Activated T-cell treated with anti-CD3 and anti-CD28 coated beads for 1 hour (primary cell): ENCODE results near the gene KCNJ4.

Experiments
- DNase-seq: peaks from one replicate; pipeline ENCODE4 v3.0.0-alpha.2; 2020; ENCODE audit warnings: low read depth

Gene KCNJ4

DNA sequence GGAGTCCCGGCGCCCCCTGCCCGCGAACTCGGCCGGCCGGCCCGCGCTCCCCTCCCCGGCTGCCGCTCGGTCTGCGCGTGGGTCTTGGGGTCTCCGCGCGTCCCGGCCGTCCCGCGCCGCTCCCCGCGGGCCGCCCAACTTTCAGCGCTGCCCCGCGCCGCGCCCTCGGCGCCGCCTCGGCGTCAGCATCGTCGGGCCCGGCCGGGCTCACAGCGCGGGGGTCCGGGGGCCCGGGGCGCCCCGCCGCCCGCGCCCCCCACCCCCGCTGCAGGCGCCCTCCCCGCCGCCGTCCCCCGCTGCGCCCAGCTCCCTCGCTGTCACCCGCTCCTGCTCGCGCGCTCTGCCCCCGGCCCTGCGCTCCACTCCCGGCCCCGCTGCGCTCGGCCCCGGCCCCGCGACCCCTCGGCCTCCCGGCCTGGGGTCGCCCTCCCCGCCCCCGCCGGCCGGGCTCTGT, at the start of gene KCNJ4:
Gene KCNJ4, minus strand, starts transcription at position 124 of the 454 bp plus-strand sequence. CDS start 27,067 bp downstream, outside the sequence.
- no peak for DNase-seq

DNA sequence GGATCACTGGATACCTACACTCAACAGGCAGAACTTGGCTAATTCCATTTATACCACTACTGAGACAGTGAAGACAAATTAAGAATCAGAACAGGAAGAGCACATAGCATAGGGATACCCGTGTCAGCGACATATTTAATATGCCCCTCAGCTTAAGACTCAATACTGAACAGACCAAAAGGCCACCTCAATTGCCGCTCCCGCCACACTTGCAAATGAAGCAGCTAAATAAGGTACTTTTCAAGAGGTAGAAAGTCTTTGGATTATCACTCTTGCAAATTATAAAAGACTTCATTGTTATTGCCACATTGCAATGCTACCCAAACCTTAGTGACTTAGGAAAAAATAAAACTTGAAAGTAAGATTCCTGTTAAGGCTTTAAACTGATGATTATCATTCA, 48.0 kb upstream of the KCNJ4 start:
- no peak for DNase-seq

DNA sequence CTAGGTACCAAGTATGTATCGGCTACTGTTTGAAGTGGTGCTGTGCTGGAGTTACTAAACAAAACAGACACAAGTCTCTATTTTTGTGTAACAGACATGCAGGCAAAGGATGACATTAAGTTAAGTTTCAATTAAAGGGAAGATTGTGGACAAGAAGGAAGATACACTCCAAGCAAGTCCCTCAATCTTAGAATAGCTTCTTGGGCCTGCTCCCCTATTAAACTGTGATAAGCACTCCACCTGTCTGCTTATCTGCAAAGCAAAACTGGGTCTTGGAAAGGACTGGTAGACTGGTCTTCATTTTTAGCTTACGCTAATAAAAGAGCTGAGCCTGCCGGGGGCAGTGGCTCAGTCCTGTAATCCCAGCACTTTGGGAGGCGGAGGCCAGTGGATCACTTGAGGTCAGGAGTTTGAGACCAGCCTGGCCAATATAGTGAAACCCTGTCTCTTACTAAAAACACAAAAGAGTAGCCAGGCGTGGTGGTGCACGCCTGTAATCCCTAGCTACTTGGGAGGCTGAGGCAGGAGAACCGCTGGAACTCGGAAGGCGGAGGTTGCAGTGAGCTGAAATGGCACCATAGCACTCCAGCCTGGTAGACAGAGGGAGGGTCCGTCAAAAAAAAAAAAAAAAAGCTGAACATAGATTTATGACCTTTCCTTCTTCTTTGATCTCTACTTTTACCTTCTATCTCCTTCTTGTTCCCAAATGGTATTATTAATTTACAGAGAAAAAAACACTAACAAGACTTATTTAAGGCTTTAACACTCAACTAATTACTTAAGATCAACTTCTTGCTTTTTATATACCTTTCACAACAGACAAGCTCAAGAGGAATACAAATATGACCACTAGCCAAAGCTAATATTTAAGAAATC, 47.0 kb upstream of the KCNJ4 start:
- DNase-seq = no peak

DNA sequence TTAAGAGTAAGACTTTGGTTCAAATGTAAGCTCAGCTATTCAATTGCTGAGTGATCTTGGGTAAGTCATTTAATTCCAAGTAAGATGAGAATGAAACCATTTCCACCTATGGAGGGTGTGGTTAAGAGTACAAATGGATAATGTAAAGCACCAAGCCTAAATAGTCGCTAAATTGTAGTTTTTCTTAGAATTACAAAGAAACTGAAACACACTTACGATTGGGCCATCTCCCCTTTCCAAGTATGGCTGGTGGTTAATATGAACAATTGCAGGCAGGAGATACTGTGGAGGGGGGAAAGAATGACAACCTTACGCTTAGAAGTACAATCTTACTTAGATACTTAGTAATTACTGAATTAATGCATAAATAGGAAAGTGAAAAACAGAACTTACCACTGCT, 42.9 kb upstream of the KCNJ4 start:
- DNase-seq = no peak

DNA sequence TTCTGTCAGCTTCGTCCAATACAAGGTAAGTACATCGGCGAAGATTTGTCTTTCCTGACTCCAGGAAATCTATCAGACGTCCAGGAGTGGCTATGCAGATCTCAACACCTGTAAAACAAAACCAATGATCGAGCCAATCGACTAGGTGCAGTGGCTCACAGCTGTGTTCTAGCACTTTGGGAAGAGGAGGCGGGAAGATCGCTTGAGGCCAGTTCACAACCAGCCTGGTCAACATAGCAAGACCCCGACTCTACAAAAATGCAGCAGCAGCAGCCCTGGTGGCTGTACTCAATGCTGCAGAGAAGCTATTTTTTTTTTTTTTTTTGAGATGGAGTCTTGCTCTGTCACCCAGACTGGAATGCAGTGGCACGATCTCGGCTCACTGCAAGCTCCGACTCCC, 39.9 kb upstream of the KCNJ4 start:
- no peak for DNase-seq

DNA sequence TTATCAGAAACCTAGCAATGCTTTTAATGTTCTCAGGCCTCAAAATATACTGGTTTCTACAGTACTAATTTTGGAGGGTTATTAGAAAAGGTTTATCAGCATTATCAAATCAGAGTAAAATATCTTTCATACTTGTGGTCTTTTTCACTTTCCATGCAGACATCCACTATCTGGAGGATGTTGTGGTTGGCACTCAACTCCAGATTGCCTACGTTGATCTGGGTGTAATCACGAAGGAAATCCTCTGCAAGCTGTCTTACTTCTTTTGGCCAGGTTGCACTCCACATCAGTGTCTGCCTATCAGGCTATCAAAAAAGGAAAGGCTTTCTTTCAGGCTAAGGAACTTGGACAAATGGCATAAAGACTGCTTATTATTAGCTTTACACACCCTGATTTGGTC, 39.5 kb upstream of the KCNJ4 start:
- no peak for DNase-seq

DNA sequence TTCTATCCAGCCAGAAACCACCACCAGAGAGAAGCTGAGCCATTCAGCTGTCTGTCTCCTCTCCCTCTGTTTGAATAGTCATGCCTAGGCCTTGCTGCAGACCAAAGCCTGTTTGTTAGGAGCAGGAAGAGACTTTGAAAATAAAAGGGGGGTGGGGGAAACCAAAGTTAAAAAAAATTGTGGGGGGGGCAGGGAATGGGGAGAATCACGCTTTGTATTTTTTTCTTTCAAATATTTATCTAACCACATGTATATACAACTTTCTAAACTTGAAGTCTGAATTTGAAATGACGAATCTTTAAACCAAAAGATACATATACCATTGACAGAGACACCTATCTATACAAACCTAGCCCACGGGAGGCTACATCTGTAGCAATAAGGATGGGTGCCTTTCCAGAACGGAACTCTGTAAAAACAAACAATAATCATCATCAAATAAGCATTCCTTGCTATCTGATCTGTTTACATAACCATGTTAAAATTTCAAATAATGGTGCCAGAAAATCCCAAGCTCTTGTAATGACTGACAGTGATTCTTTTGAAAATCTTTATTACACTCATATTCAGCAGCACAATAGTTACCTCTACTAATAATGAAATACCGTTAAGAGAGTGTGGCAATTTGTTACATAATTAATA, 36.8 kb upstream of the KCNJ4 start:
- no peak for DNase-seq

DNA sequence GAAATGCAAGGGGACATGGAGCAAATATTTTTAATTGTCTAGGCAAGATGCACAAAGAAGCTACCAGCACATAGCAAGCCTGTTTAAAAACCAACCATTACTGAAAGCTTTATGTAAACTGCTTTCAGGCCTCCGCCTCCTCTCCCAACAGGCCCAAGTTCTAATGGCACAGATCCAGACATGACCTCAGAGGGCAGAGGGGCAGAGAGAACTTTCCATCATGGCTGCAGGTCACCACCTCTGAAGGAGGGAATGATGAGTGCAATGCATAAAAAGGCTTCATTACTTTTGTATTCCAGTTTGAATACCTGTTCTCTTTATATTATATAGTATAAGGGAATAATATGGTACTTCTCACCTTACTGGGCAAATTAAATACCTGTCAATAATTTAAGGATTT, 35.9 kb upstream of the KCNJ4 start:
- no peak for DNase-seq

DNA sequence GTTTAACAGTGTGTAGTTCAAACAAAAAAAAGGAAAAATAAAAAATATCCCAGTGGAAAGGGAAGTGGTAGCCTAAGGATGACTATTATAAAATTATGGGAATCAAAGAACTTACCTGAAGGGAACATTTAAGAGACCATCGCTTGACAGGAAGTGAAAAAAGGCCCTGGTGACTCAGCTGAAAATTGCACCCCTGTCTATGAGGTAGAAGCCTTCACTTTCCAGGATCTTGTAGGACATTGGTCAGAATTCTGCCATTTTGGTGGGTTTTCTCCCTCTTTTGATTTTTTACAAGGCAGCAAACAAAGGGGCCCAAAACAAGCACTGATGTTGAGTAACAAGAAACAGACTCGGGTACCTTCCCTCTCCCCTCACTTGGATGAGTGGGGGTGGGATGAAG, 35.5 kb upstream of the KCNJ4 start:
- DNase-seq = no peak

DNA sequence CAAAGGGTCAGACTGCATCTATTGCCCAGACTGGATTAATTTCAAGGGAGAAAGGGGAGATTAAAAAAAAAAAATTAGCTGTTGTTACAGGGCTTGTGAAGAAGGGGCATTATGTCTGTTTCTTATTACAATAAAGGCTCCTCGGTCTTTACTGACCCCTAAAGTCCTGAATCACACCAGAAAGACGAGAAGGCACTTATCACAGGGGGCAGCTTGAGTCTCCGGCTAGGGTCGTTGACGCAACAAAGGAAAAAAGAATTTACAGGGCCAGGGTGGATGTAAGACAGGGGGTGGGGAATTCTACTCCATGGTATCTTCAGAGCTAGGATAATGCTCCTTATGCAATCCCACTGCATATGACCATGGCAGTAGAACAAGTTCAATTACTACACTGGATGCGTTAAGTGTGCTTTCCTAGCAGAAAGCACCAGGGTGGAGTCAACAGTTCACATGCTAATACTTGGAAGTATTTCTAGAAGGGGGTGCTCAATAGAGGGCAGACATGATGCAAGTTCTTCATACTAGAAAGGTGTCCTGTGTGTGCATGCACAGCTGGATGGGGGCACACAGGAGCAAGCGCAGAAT, 34.7 kb upstream of the KCNJ4 start:
- DNase-seq = no peak

DNA sequence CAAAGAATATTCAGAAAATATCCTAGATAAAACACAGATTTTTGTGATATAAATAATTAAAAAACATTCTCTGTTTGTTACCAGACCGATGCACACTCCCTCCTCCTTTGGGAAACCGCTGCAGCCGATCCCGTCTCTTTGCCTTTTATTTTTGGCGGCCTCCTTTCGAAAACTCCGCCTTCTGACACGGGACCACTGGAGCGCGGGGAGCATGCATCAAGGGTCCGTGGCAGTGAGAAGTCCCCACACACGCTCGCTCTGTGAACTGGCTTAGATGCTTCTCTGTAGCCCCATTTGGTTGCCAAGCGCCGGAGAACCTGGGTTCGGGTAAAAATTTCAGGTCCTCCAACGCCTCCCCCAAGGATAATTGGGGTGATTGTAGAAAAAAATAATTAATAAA, 34.1 kb upstream of the KCNJ4 start:
- no peak for DNase-seq

DNA sequence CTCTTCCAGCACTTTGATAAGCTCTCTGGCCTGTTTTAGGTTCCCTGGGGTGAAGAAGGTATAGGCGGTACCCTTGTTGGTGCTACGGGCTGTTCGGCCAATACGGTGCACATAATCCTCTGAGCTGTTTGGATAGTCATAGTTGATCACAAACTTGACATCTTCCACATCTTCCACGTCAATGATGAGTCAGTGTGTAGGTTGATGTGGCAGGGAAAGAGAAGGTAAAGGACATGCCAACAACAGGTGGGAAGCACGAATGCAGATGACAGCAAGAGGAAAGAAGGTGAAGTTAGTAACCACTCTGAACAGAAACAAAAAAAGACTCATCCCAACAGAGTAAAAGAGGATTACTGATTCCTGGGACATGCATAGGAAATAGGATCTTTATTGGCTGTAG, 32.9 kb upstream of the KCNJ4 start:
- no peak for DNase-seq

DNA sequence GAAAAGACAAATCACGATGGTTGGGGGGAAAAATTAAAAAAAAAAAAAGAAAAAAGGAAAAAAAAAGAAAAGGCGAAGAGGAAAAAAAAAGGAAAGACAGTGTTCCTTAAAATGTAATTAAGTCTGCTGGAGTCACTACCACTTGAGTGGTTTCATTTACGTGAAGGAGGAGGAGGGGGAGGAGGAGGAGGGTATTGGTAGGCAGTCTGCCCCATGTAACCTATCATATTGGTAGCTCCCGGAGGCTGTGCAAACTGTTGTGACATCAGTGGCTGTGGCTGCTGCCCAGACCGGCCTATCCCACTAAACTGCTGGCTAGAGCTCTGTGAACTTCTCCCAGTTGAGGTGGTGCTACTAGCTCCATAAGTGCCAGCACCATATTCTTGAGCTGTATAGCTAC, 30.8 kb upstream of the KCNJ4 start:
- no peak for DNase-seq

DNA sequence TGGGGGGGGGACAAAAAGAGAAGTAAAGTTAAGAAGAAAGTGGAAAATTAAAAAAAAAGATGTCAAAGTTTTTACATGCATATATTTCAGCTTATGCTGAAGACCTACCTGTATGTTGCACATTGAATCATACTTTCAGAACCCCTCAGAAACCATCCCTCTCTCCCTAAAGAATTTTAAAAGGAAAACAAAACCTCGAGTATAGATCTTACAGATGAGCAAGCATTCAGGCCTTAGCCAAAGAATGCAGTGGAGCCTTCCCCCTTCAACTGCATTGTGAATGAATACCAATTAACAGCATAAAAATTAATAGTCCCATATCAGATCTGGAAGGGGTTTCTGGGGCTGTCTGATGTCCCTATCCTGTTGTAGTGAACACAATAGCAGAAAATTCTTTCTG, 29.2 kb upstream of the KCNJ4 start:
- no peak for DNase-seq

DNA sequence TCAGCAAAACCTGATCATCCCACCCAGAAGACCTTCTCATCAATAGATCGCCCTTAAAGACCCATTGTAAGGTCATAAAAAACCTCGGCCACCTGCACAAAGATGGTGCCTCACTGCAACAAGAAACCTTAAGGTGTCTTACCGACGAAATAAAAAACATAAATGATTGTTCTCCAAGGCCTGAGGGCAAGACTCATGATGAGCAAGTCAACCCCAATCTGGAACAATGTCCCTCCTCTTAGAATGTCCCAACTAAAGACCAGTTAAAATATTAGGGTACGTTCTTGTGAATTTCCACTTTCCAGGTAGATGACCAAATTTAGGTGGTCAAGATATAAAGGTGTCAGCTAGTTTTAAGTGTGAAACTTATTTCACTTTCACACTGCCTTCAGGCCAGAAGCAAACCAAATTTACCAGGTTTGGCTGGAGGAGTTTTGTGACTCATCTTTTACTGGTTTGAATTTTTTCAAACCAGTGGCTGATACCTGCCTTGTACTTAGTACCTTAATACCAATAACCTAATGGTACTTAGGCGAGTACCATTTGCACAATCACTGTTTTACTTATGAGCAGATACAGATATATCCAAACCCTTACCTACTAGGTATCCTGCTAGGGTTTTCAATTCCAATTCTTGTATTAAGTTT, 27.8 kb upstream of the KCNJ4 start:
- DNase-seq = no peak

DNA sequence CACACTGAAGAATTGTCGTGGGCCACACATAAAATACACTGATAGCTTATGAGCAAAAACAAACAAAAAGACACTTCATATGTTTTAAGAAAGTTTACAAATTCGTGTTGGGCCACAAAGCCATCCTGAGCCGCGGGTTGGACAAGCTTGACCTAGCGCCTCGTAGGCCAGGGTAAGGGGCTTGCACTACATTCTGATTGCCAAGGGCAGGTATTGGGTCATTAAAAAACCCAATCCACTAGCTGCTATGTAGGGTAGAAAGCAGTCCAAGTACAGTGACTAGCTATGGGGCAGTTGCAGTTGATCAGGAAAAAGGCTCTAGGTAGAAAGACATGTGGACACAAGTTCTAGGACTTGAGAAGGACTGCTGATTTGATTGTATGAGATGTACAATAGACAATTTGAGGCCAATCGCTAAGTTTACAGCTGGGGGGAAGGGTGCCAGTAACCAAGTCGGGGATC, 26.9 kb upstream of the KCNJ4 start:
- DNase-seq = no peak

DNA sequence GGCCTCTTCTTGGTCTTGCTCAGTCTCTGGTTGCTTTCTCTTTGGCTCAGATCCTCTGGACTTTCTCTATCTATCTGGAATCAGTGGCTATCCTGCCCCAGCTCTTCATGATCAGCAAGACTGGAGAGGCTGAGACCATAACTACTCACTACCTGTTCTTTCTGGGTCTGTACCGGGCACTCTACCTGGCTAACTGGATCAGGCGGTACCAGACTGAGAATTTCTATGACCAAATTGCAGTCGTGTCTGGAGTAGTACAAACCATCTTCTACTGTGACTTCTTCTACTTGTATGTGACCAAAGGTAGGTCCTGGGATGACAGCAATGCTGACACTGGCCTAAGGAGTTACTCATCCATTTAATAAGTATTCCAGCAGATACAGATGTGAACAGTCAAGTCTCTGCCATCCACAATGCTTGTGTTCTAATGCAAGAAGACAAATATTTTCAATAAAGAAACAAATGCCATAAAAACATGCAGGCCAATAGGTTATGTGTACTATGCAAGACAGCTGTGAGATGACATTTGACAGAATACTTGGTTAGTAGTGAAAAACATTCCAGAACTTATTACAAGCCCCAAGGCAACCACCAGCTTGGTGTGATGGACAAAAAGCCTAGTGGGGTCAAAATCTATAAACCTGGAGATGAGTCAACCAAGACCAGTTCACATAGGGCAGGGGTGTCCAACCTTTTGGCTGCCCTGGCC, 26.3 kb upstream of the KCNJ4 start:
- no peak for DNase-seq

DNA sequence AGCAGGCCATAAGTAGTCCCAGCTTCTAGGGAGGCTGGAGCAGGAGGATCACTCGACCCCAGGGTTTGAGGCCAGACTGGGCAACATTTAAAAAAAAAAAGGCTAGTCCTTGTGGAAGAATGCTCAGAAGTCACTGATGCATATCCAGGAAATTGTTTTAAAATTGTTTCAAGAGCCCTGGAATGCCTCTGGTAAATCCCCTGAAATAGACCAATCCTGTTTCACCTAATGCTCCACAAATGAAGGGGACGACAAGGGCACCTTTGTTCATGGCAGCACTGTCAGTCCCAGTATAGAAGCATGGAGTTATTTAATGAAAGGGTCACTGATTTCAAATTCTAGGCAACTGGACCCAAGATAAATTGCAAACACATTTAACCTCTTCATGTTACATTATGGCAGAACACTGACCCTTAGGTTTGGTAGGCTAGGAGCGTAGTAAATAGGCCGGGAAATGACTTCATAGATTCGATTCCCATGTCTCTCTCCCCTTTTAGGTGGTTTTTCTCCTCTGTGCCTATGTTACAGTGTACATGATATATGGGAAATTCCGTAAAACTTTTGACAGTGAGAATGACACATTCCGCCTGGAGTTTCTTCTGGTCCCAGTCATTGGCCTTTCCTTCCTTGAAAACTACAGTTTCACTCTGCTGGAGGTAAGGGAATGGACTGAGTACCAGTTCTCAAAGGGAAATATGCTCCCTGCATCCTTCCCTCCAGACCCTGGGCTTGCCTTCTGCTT, 24.3 kb upstream of the KCNJ4 start:
- DNase-seq = no peak

DNA sequence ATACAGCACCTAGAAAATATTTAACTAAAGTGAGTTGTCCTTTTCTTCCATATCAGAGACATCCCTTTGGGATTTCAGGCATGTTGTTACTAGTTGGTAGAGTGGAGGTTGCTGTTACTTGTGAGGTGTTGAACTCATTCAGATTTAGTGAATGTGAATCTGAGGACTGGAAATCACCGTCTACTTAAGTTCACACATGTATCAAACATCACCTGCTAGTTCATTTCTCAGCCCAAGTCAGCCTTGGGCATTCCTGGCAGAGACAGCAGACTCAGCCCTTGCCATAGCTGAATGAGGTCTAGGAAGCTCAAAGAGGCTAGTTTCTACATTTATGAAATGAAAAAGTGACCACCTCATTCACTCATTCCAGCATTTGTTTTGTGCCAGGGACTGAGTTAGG, 22.6 kb upstream of the KCNJ4 start:
- DNase-seq = no peak

DNA sequence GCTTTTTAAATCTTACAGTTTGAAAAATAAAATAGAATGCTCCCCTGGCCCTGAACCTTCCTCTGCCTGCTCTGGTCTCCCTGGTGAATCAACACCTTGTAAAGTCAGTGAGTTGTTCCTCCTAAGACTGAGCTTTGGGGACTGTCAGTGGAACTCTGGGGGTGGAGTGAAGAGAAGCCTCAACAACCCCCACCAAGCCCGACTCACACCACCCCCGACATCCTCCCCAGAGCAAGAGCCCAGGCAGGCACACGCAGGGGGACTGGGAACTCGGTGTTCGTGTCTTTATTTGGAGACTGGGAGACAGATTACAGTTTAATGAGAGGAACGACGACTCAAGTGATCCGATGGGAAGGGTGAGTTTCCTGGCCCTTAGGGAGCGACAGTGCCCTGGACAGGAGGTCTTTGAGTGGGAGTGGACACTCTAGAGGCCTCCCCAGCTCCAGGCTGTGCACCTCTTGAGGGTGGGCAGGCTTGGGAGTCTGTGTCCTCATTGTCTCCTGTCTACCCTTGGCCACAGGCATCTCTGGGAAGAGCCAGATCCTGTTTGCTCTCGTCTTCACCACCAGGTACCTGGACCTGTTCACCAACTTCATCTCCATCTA, 19.1 kb upstream of the KCNJ4 start:
- DNase-seq = no peak

DNA sequence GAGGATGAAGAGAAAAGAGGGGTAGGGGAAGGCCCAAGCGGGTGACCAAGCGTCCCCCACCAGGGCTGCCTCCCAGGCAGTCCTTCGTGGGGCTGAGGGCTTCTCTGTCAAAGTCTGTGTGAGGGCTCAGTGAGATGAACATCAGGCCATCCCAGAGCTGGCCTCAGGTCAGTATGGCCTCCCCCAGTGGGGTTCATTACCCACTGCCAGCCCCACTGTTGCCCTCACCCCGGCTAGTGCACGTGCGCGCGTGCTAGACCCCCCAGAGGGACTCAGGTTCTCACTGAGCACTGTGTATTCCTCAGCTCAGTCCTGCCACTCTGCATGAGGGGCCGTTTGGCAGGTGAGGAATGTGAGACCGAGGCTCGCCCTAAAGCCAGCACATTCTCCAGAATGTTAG, 16.2 kb upstream of the KCNJ4 start:
- DNase-seq = no peak
